Chondrocyte (in vitro differentiated cells): ENCODE data around the gene UBE2H. TPM values are rescaled to one million over a fixed set of nuclear protein-coding genes. Genes with fewer than 3 reads are reported as not detected.

Experiments
- DNase-seq: peaks from one replicate; pipeline ENCODE4 v3.0.0; 2021; ENCODE audit warnings: mixed read lengths, low spot score
- H3K27ac Mint-ChIP-seq: one replicate; pipeline ENCODE4 v1.8.0; 2021; ENCODE audit warnings: mild to moderate bottlenecking, moderate library complexity, mixed read lengths; ENCODE audit not compliant: unreplicated experiment
- H3K27me3 Mint-ChIP-seq: 2 replicates; pipeline ENCODE4 v1.8.0; 2021; ENCODE audit warnings: low read depth, mixed read lengths
- H3K36me3 Mint-ChIP-seq: 2 replicates; pipeline ENCODE4 v1.8.0; 2021; ENCODE audit warnings: low read depth, mixed read lengths
- H3K4me1 Mint-ChIP-seq: 2 replicates; pipeline ENCODE4 v1.8.0; 2021; ENCODE audit warnings: low read depth, mild to moderate bottlenecking, mixed read lengths
- H3K4me3 Mint-ChIP-seq: one replicate; pipeline ENCODE4 v1.8.0; 2021; ENCODE audit warnings: mild to moderate bottlenecking, moderate library complexity, mixed read lengths; ENCODE audit not compliant: unreplicated experiment
- H3K9me3 Mint-ChIP-seq: 2 replicates; pipeline ENCODE4 v1.8.0; 2021; ENCODE audit warnings: low read depth, mixed read lengths
- total RNA-seq: library from RNA; stranded (reverse); gene quantifications from 3 replicates; pipeline ENCODE4 v1.2.1, GENCODE V29; 2021
- TF ChIP-seq, protein P1 (sequence below): fragments of 200-600 bp; sonication (generic); IDR thresholded peaks from 2 replicates; pipeline ENCODE4 v1.5.0; 2021; ENCODE audit warnings: antibody characterized with exemption, mild to moderate bottlenecking, moderate library complexity

UBE2H gene
- total RNA-seq, 1 donor from 2014 or later, result 167 TPM

- DNase-seq, result no peak
- peak overlapping the region; percentile 36 for H3K4me3 Mint-ChIP-seq
- TF ChIP-seq, protein P1, sequence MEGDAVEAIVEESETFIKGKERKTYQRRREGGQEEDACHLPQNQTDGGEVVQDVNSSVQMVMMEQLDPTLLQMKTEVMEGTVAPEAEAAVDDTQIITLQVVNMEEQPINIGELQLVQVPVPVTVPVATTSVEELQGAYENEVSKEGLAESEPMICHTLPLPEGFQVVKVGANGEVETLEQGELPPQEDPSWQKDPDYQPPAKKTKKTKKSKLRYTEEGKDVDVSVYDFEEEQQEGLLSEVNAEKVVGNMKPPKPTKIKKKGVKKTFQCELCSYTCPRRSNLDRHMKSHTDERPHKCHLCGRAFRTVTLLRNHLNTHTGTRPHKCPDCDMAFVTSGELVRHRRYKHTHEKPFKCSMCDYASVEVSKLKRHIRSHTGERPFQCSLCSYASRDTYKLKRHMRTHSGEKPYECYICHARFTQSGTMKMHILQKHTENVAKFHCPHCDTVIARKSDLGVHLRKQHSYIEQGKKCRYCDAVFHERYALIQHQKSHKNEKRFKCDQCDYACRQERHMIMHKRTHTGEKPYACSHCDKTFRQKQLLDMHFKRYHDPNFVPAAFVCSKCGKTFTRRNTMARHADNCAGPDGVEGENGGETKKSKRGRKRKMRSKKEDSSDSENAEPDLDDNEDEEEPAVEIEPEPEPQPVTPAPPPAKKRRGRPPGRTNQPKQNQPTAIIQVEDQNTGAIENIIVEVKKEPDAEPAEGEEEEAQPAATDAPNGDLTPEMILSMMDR, result no peak
These were observed 167.7 kb downstream of the UBE2H start for GRCh38 chr7:129784783-129785684.

DNA sequence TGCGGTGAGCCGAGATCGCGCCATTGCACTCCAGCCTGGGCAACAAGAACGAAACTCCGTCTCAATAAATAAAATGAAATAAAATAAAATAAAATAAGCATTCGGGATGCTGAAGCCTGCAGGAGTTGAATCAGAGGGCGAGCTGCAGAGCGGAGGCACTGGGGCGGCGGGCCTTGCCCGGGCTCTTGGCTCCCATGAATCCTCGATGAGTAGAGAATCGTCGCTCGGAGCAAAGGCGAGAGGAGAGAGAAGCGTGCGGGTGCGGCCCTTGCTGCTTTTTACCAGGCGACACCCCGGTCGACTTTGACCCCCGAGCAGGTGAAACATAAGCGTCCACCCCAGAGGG, 168.3 kb downstream of the UBE2H start:
- Mint-ChIP-seq H3K27me3 (peaks cover 59% of the 10 kb centered on the region), H3K4me3 (no peak overlapping the region), H3K27ac (no peak overlapping the region), H3K4me1 (peaks cover 31% of the 10 kb centered on the region), H3K9me3 (no peaks in the 10 kb centered on the region), H3K36me3 (peaks cover 4% of the 10 kb centered on the region)
- TF ChIP-seq, protein P1, result no peak
- no peak for DNase-seq

More at GRCh38 chr7:129784783-129785684, 167.7 kb downstream of the UBE2H start:
- Mint-ChIP-seq H3K4me1 (peaks cover 31% of the 10 kb centered on the region), H3K36me3 (peaks cover 4% of the 10 kb centered on the region), H3K27me3 (peaks cover 60% of the 10 kb centered on the region), H3K27ac (no peak overlapping the region), H3K9me3 (no peaks in the 10 kb centered on the region)

DNA sequence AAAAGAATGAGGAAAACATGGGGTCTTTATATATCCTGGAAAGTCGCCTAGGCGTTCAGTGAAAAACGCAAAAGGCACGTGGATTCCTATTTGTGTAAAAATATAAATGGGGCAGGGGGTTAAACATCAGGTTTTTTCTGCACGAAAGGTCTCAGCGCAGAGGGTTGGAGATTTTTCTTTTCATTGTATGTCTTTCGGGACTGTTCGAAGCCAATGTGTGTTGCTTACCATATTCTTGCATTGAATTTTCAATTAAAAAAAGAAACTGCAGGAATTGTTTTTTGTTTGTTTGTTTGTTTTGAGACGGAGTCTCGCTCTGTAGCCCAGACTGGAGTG, 169.2 kb downstream of the UBE2H start:
- Mint-ChIP-seq H3K27me3 (peaks cover 58% of the 10 kb centered on the region), H3K27ac (no peak overlapping the region), H3K9me3 (no peaks in the 10 kb centered on the region), H3K4me1 (peaks cover 31% of the 10 kb centered on the region), H3K36me3 (peaks cover 4% of the 10 kb centered on the region), H3K4me3 (no peak overlapping the region)
- DNase-seq, result no peak
- TF ChIP-seq, protein P1, result no peak

- H3K4me1 Mint-ChIP-seq, result peaks cover 31% of the 10 kb centered on the region
- peaks cover 4% of the 10 kb centered on the region for H3K36me3 Mint-ChIP-seq
These were observed 169.8 kb downstream of the UBE2H start for GRCh38 chr7:129782818-129783583.

More at GRCh38 chr7:129782818-129783583, 169.8 kb downstream of the UBE2H start:
- H3K4me3 Mint-ChIP-seq, result no peak overlapping the region
- DNase-seq, result no peak
- no peaks in the 10 kb centered on the region for H3K9me3 Mint-ChIP-seq
- peaks cover 63% of the 10 kb centered on the region for H3K27me3 Mint-ChIP-seq
- H3K27ac Mint-ChIP-seq, result peak overlapping the region; percentile 49
- TF ChIP-seq, protein P1, result no peak
